CD14-positive monocyte (primary cell): ENCODE data around the gene SSTR4. TPM values are rescaled to one million over a fixed set of nuclear protein-coding genes. Genes with fewer than 3 reads are reported as not detected.

Experiments used
- DNase-seq, 3 donors: peaks; one replicate each; pipeline ENCODE4 v3.0.0-alpha.2; 2011 to 2022
- H2AFZ ChIP-seq: 2 replicates; pipeline ENCODE4 v1.6.0; 2012; ENCODE audit warnings: mild to moderate bottlenecking, low read depth, low read length, inconsistent platforms; ENCODE audit not compliant: insufficient read depth, poor library complexity, severe bottlenecking
- H3K27ac ChIP-seq, 2 donors: 1 replicate in 1 of 2; 2 replicates in 1 of 2; pipeline ENCODE4 v1.5.1; 2012 to 2013; ENCODE audit warnings: low read length in 2 of 2, control low read depth in 1 of 2, inconsistent platforms in 1 of 2, low read depth in 1 of 2, mild to moderate bottlenecking in 1 of 2
- H3K27me3 ChIP-seq, 2 donors: one replicate each; pipeline versions ENCODE4 v1.6.0 to v1.6.1; 2011 to 2013; ENCODE audit warnings: low read length in 2 of 2; ENCODE audit not compliant: control insufficient read depth in 2 of 2, insufficient read depth in 2 of 2
- H3K36me3 ChIP-seq, 2 donors: replicated peaks in 1 of 2; 1 replicate in 1 of 2; 2 replicates in 1 of 2; pipeline versions ENCODE4 v1.5.1 to v1.6.1; 2012 to 2013; ENCODE audit warnings: low read length in 2 of 2, control low read depth in 1 of 2, inconsistent platforms in 1 of 2, mild to moderate bottlenecking in 1 of 2; ENCODE audit not compliant: insufficient read depth in 2 of 2, control insufficient read depth in 1 of 2
- H3K4me1 ChIP-seq, 2 donors: 1 replicate in 1 of 2; 2 replicates in 1 of 2; pipeline versions ENCODE4 v1.5.1 to v1.6.1; 2012 to 2013; ENCODE audit warnings: low read length in 2 of 2, control low read depth in 1 of 2, inconsistent platforms in 1 of 2, mild to moderate bottlenecking in 1 of 2, moderate library complexity in 1 of 2; ENCODE audit not compliant: insufficient read depth in 2 of 2, control insufficient read depth in 1 of 2
- H3K4me2 ChIP-seq: replicated peaks from 2 replicates; pipeline ENCODE3; 2012; ENCODE audit warnings: low read length, moderate library complexity, mild to moderate bottlenecking; ENCODE audit not compliant: poor library complexity, severe bottlenecking; ENCODE audit errors: extremely low read depth
- H3K4me3 ChIP-seq, 3 experiments: fragments of 200-600 bp in 1 of 3; sonication (generic) in 1 of 3; replicated peaks in 1 of 3; 1 replicate in 2 of 3; 2 replicates in 1 of 3; pipeline ENCODE4 v1.5.1; 2011 to 2013; ENCODE audit warnings: low read length in 3 of 3, mild to moderate bottlenecking in 3 of 3, control low read depth in 2 of 3, low read depth in 2 of 3, inconsistent platforms in 1 of 3, moderate library complexity in 1 of 3
- H3K79me2 ChIP-seq: 2 replicates; pipeline ENCODE4 v1.6.0; 2012; ENCODE audit warnings: mild to moderate bottlenecking, control low read depth, inconsistent platforms, low read length, moderate library complexity; ENCODE audit not compliant: insufficient read depth
- H3K9ac ChIP-seq: 2 replicates; pipeline ENCODE4 v1.6.0; 2017; ENCODE audit warnings: low read length, mild to moderate bottlenecking; ENCODE audit not compliant: insufficient read depth, poor library complexity, severe bottlenecking
- H3K9me3 ChIP-seq, 2 donors: replicated peaks in 1 of 2; 1 replicate in 1 of 2; 2 replicates in 1 of 2; pipeline versions ENCODE4 v1.5.1 to v1.6.1; 2012 to 2013; ENCODE audit warnings: low read length in 2 of 2, control low read depth in 1 of 2; ENCODE audit not compliant: control insufficient read depth in 1 of 2, insufficient read depth in 1 of 2
- H4K20me1 ChIP-seq: 2 replicates; pipeline ENCODE4 v1.6.0; 2012; ENCODE audit warnings: mild to moderate bottlenecking, low read length, control low read depth, moderate library complexity; ENCODE audit not compliant: insufficient read depth
- H3K27ac Mint-ChIP-seq, 7 donors: one replicate each; pipeline ENCODE4 v1.8.0; 2020; ENCODE audit warnings: mild to moderate bottlenecking in 7 of 7, mixed read lengths in 7 of 7, moderate library complexity in 6 of 7, inconsistent platforms in 2 of 7
- H3K27me3 Mint-ChIP-seq, 3 donors: one replicate each; pipeline ENCODE4 v1.8.0; 2021 to 2022; ENCODE audit warnings: low read depth in 3 of 3, mild to moderate bottlenecking in 3 of 3, mixed read lengths in 3 of 3, moderate library complexity in 3 of 3, inconsistent platforms in 1 of 3
- H3K36me3 Mint-ChIP-seq, 2 donors: one replicate each; pipeline ENCODE4 v1.8.0; 2020; ENCODE audit warnings: mixed read lengths in 2 of 2, inconsistent platforms in 1 of 2, mild to moderate bottlenecking in 1 of 2
- H3K4me1 Mint-ChIP-seq: one replicate; pipeline ENCODE4 v1.8.0; 2020; ENCODE audit warnings: mild to moderate bottlenecking, mixed read lengths
- H3K4me3 Mint-ChIP-seq, 2 donors: one replicate each; pipeline ENCODE4 v1.8.0; 2020; ENCODE audit warnings: mild to moderate bottlenecking in 2 of 2, mixed read lengths in 2 of 2, moderate library complexity in 1 of 2
- H3K9me3 Mint-ChIP-seq, 7 donors: one replicate each; pipeline ENCODE4 v1.8.0; 2020 to 2022; ENCODE audit warnings: mixed read lengths in 7 of 7, mild to moderate bottlenecking in 6 of 7, moderate library complexity in 6 of 7, inconsistent platforms in 2 of 7
- CTCF ChIP-seq: fragments of 200-600 bp; IDR thresholded peaks from one replicate; pipeline ENCODE4 v1.8.0; 2022; ENCODE audit warnings: antibody characterized with exemption, mild to moderate bottlenecking
- WGBS: methylation state at CpG from one replicate; pipeline ENCODE4 v1.1.5; 2013; ENCODE audit warnings: missing lambda C conversion rate; ENCODE audit not compliant: insufficient coverage; 5-methylcytosine and 5-hydroxymethylcytosine counted together
- intact Hi-C, 2 donors: fragments of 100-400 bp; cut with micrococcal nuclease; formaldehyde crosslinking; loops; one replicate each; pipeline versions ENCODE4 v1.15.0 to v1.15.1; 2023
- polyA plus RNA-seq, 3 donors: library from polyadenylated mRNA; depleted of rRNA in 1 of 3; unstranded in 2 of 3; stranded (reverse) in 1 of 3; fragments of 300-500 nt in 2 of 3; fragments of >200 nt in 1 of 3; fragmentation: Illumina TruSeq in 2 of 3; gene quantifications; 1 replicate in 2 of 3; 2 replicates in 1 of 3; pipeline ENCODE4 v1.2.3, GENCODE V29; 2012 to 2021

Gene SSTR4
- polyA plus RNA-seq, 3 donors = not detected

GRCh38 chr20:23017516-23017915, 17.6 kb upstream of the SSTR4 start:
- no peaks in the 10 kb centered on the region for H3K36me3 ChIP-seq
- no peaks in the 10 kb centered on the region for H3K27me3 ChIP-seq
- H3K9me3 ChIP-seq = no peaks in the 10 kb centered on the region
- Mint-ChIP-seq H3K4me3 (no peak overlapping the region), H3K36me3 (no peaks in the 10 kb centered on the region), H3K4me1 (peaks cover 9% of the 10 kb centered on the region), H3K9me3 (peaks cover 0 to 3% (median 0%) of the 10 kb centered on the region in 7 donors), H3K27ac (no peak overlapping the region), H3K27me3 (peaks cover 2 to 4% (median 2%) of the 10 kb centered on the region in 3 donors)
- H3K4me3 ChIP-seq = no peak overlapping the region
- no peaks in the 10 kb centered on the region for H4K20me1 ChIP-seq
- no peaks in the 10 kb centered on the region for H3K4me1 ChIP-seq
- DNase-seq = no peak
- H2AFZ ChIP-seq = no peak overlapping the region
- no CpG with 5 or more reads among the region's 2 CpGs for WGBS
- no peaks in the 10 kb centered on the region for H3K79me2 ChIP-seq
- H3K9ac ChIP-seq = no peak overlapping the region
- no peak for TF ChIP-seq CTCF
- H3K4me2 ChIP-seq = no peak overlapping the region
- intact Hi-C loops = no loop called here
- H3K27ac ChIP-seq = no peak overlapping the region

DNA sequence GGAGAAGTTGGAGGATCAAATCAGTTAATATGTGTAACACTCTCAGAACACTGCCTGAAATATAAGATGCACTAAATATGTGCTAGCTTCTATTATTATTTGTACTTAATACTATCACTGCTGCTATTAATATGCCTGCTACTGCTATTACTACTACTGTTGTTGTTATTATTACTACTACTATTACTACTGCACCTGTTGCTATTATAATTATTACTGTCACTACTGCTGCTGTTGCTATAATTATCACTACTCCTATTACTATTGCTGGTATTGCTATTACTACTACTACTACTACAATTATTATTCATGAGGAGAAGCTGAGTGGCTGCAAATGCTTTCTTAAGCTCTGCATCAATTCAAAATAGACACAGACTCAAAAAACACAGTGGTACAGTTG, 16.7 kb upstream of the SSTR4 start:
- Mint-ChIP-seq H3K27ac (no peak overlapping the region), H3K36me3 (no peaks in the 10 kb centered on the region), H3K4me1 (peaks cover 9% of the 10 kb centered on the region), H3K27me3 (peaks cover 2 to 4% (median 2%) of the 10 kb centered on the region in 3 donors), H3K9me3 (peaks cover 0 to 3% (median 0%) of the 10 kb centered on the region in 7 donors), H3K4me3 (no peak overlapping the region)
- H3K27me3 ChIP-seq = no peaks in the 10 kb centered on the region
- TF ChIP-seq CTCF = no peak
- H3K36me3 ChIP-seq = no peaks in the 10 kb centered on the region
- no peaks in the 10 kb centered on the region for H3K4me1 ChIP-seq
- H2AFZ ChIP-seq = no peak overlapping the region
- no peak overlapping the region for H3K4me2 ChIP-seq
- H4K20me1 ChIP-seq = no peaks in the 10 kb centered on the region
- H3K9ac ChIP-seq = no peak overlapping the region
- intact Hi-C loops = no loop called here
- no peaks in the 10 kb centered on the region for H3K79me2 ChIP-seq
- no peaks in the 10 kb centered on the region for H3K9me3 ChIP-seq
- no peak for DNase-seq
- H3K4me3 ChIP-seq = no peak overlapping the region
- H3K27ac ChIP-seq = no peak overlapping the region
